Endothelial cell of umbilical vein (primary cell): ENCODE measurements around the gene NXPE1. TPM values are rescaled to one million over a fixed set of nuclear protein-coding genes. Genes with fewer than 3 reads are reported as not detected.

Source experiments
- BruUV-seq: library from RNA; stranded (reverse); fragments of 400-500 nt; replicated peaks from 2 replicates; lab custom pipeline; 2021; lab: Mats Ljungman, UMichigan
- CTCF ChIA-PET: fragments of 300-600, 350-600 bp; sonication (Branson Sonifier 250); formaldehyde crosslinking; loops from one replicate; lab custom pipeline; 2021; ENCODE audit warnings: antibody characterized with exemption, inconsistent platforms; lab: Charles Lee
- POLR2A ChIA-PET: fragments of 300-600, 350-600 bp; sonication (Branson Sonifier 250); formaldehyde crosslinking; loops from one replicate; lab custom pipeline; 2021; ENCODE audit warnings: antibody characterized with exemption, inconsistent platforms; lab: Charles Lee
- DNase-seq: peaks from one replicate; pipeline ENCODE4 v3.0.0-alpha.2; 2011; ENCODE audit warnings: low read depth, low spot score
- FAIRE-seq: peaks from 2 replicates; lab custom pipeline; 2011; peaks lifted over from hg19 to GRCh38; lab: Jason Lieb, UNC
- H2AFZ ChIP-seq: 2 replicates; pipeline ENCODE4 v1.6.0; 2012; ENCODE audit warnings: low read depth, low read length, control low read depth, inconsistent platforms
- H3K27ac ChIP-seq: 2 replicates; pipeline ENCODE4 v1.5.1; 2011; ENCODE audit warnings: low read depth, mild to moderate bottlenecking, control low read depth, low read length, moderate library complexity; ENCODE audit not compliant: insufficient read depth
- H3K27me3 ChIP-seq, 2 experiments: 2 replicates each; pipeline versions ENCODE4 v1.6.0 to v1.6.1; 2011; ENCODE audit warnings: low read length in 2 of 2, mixed read lengths in 1 of 2; ENCODE audit not compliant: control insufficient read depth in 2 of 2, insufficient read depth in 2 of 2
- H3K36me3 ChIP-seq, 2 experiments: 2 replicates in 1 of 2; 3 replicates in 1 of 2; pipeline ENCODE4 v1.5.1; 2011; ENCODE audit warnings: low read length in 2 of 2, mild to moderate bottlenecking in 1 of 2, moderate library complexity in 1 of 2; ENCODE audit not compliant: control insufficient read depth in 2 of 2, insufficient read depth in 2 of 2; ENCODE audit errors: extremely low read depth in 1 of 2
- H3K4me1 ChIP-seq: 3 replicates; pipeline ENCODE4 v1.5.1; 2011; ENCODE audit warnings: mild to moderate bottlenecking, low read length; ENCODE audit not compliant: control insufficient read depth, insufficient read depth; ENCODE audit errors: extremely low read depth
- H3K4me2 ChIP-seq: 2 replicates; pipeline ENCODE4 v1.6.1; 2011; ENCODE audit warnings: low read length, control low read depth, mixed read lengths; ENCODE audit not compliant: insufficient read depth
- H3K4me3 ChIP-seq, 3 experiments: fragments of 200-600 bp in 1 of 3; sonication (generic), shearing (Covaris generic) in 1 of 3; replicated peaks in 1 of 3; 2 replicates each; pipeline ENCODE4 v1.5.1; 2011 to 2016; ENCODE audit warnings: control low read depth in 3 of 3, low read length in 3 of 3, mild to moderate bottlenecking in 2 of 3, inconsistent platforms in 1 of 3, low read depth in 1 of 3, moderate library complexity in 1 of 3; ENCODE audit not compliant: insufficient read depth in 1 of 3
- H3K79me2 ChIP-seq: 2 replicates; pipeline ENCODE4 v1.6.0; 2012; ENCODE audit warnings: low read length, inconsistent platforms; ENCODE audit not compliant: control insufficient read depth, insufficient read depth
- H3K9ac ChIP-seq: replicated peaks from 2 replicates; pipeline ENCODE3; 2011; ENCODE audit warnings: low read length, control low read depth; ENCODE audit not compliant: insufficient read depth; ENCODE audit errors: extremely low read depth
- H3K9me1 ChIP-seq: replicated peaks from 3 replicates; pipeline ENCODE4 v1.6.0; 2011; ENCODE audit warnings: mild to moderate bottlenecking, low read length; ENCODE audit not compliant: control insufficient read depth, insufficient read depth; ENCODE audit errors: extremely low read depth
- H3K9me3 ChIP-seq: replicated peaks from 2 replicates; pipeline ENCODE4 v1.5.1; 2012; ENCODE audit warnings: low read length, inconsistent platforms; ENCODE audit not compliant: control insufficient read depth, insufficient read depth
- H4K20me1 ChIP-seq: replicated peaks from 2 replicates; pipeline ENCODE3; 2011; ENCODE audit warnings: mild to moderate bottlenecking, low read length; ENCODE audit not compliant: control insufficient read depth, insufficient read depth; ENCODE audit errors: extremely low read depth
- EZH2 ChIP-seq: IDR thresholded peaks from 2 replicates; pipeline ENCODE4 v1.6.1; 2012; ENCODE audit warnings: borderline replicate concordance, low read depth, mild to moderate bottlenecking, moderate library complexity, low read length, inconsistent platforms; ENCODE audit not compliant: severe bottlenecking
- FOS ChIP-seq: IDR thresholded peaks from 2 replicates; pipeline ENCODE4 v1.6.1; 2011; ENCODE audit warnings: mild to moderate bottlenecking, low read length, moderate library complexity, borderline replicate concordance; ENCODE audit not compliant: insufficient read depth
- GATA2 ChIP-seq: IDR thresholded peaks from 2 replicates; pipeline ENCODE4 v1.7.0; 2011; ENCODE audit warnings: low read depth, mild to moderate bottlenecking, moderate library complexity, mixed read lengths, low read length; ENCODE audit not compliant: insufficient read length, insufficient read depth
- JUN ChIP-seq: IDR thresholded peaks from 2 replicates; pipeline ENCODE4 v1.6.1; 2011; ENCODE audit warnings: borderline replicate concordance, low read depth; ENCODE audit not compliant: insufficient read length, insufficient read depth
- MAX ChIP-seq: IDR thresholded peaks from 2 replicates; pipeline ENCODE4 v1.6.1; 2011; ENCODE audit not compliant: insufficient read depth, insufficient read length
- MYC ChIP-seq: IDR thresholded peaks from one replicate; pipeline ENCODE4 v1.6.1; 2011; ENCODE audit warnings: mild to moderate bottlenecking, low read depth, low read length
- POLR2A ChIP-seq: IDR thresholded peaks from 2 replicates; pipeline ENCODE4 v1.6.1; 2012; ENCODE audit warnings: low read depth, mild to moderate bottlenecking, control low read depth, low read length
- POLR2AphosphoS5 ChIP-seq: IDR thresholded peaks from 2 replicates; pipeline ENCODE4 v1.6.1; 2012; ENCODE audit warnings: low read depth, mild to moderate bottlenecking, control low read depth, low read length, moderate library complexity; ENCODE audit not compliant: insufficient read depth
- dilution Hi-C: fragments of 300-500 bp; cut with MboI; formaldehyde crosslinking; loops from one replicate; pipeline ENCODE4 v1.15.0; 2019; ENCODE audit warnings: low sequenced_read_pairs; ENCODE audit not compliant: extremely low pct_ligation_motif_present
- intact Hi-C: fragments of 100-400 bp; cut with micrococcal nuclease; formaldehyde crosslinking; loops from one replicate; pipeline ENCODE4 v1.10.0; 2022
- polyA plus RNA-seq, 4 experiments: library from polyadenylated mRNA; depleted of rRNA in 3 of 4; stranded (reverse) in 3 of 4; unstranded in 1 of 4; fragments of >200 nt; gene quantifications; 2 replicates each; pipeline versions ENCODE4 v1.2.1 to v1.2.3, GENCODE V29; 2011 to 2012; ENCODE audit warnings: missing spikeins in 1 of 4
- total RNA-seq: library from RNA; stranded (reverse); gene quantifications from 2 replicates; pipeline ENCODE4 v1.2.3, GENCODE V29; 2021
- TF ChIP-seq, protein P1 (sequence below), 2 donors: IDR thresholded peaks; 1 replicate in 1 of 2; 2 replicates in 1 of 2; pipeline ENCODE4 v1.5.1; 2011; ENCODE audit warnings: low read length in 2 of 2, mild to moderate bottlenecking in 2 of 2, moderate library complexity in 2 of 2, control low read depth in 1 of 2, inconsistent platforms in 1 of 2, low read depth in 1 of 2; ENCODE audit not compliant: insufficient read depth in 1 of 2; ENCODE audit errors: extremely low read depth in 1 of 2

The NXPE1 gene
- total and polyA plus RNA-seq, 2 donors (not counting 3 experiments of a cell fraction or from before 2014, with no cell fraction given): not detected

DNA sequence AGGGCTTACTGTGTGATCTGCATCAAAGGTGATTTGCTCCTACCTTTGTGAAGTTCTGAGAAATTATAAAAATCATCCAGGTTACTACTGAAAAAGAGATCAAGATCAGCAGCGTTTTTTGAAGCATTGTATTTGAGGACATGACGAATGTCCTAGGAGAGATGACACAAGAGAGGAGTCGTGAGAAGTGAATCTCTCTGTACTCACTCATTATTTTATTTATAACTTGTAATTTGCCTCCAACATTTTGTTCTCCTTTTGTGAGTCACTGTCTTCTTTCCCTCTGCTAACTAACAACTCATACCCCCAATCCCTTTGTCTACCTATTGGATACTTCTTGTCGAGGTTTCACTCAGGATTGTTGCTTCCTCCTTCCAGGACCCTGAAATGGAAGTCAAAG lies 8.6 kb downstream of the NXPE1 start:
- CTCF ChIA-PET: no interaction called here
- Histone ChIP-seq H3K27me3 (no peaks in the 10 kb centered on the region), H3K9me3 (no peaks in the 10 kb centered on the region), H4K20me1 (no peaks in the 10 kb centered on the region), H3K27ac (no peak overlapping the region), H3K4me2 (no peak overlapping the region), H3K79me2 (no peaks in the 10 kb centered on the region), H3K9ac (no peak overlapping the region), H3K9me1 (no peaks in the 10 kb centered on the region), H3K36me3 (no peaks in the 10 kb centered on the region), H2AFZ (no peak overlapping the region), H3K4me1 (no peaks in the 10 kb centered on the region), H3K4me3 (no peak overlapping the region)
- POLR2A ChIA-PET: no interaction called here
- no peak for FAIRE-seq
- TF ChIP-seq MAX (no peak), GATA2 (no peak), EZH2 (no peak), POLR2A (no peak), FOS (no peak), MYC (no peak), JUN (no peak), POLR2AphosphoS5 (no peak)
- TF ChIP-seq, protein P1, sequence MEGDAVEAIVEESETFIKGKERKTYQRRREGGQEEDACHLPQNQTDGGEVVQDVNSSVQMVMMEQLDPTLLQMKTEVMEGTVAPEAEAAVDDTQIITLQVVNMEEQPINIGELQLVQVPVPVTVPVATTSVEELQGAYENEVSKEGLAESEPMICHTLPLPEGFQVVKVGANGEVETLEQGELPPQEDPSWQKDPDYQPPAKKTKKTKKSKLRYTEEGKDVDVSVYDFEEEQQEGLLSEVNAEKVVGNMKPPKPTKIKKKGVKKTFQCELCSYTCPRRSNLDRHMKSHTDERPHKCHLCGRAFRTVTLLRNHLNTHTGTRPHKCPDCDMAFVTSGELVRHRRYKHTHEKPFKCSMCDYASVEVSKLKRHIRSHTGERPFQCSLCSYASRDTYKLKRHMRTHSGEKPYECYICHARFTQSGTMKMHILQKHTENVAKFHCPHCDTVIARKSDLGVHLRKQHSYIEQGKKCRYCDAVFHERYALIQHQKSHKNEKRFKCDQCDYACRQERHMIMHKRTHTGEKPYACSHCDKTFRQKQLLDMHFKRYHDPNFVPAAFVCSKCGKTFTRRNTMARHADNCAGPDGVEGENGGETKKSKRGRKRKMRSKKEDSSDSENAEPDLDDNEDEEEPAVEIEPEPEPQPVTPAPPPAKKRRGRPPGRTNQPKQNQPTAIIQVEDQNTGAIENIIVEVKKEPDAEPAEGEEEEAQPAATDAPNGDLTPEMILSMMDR (IDR thresholded peaks at IDR 0.05; ENCODE audit: extremely low read depth in 1 of 2, insufficient read depth in 1 of 2, low read depth in 1 of 2, low read length in 2 of 2): no peak
- DNase-seq: no peak
- dilution Hi-C loops: no loop called here
- intact Hi-C loops: no loop called here
- no TSS peak for BruUV-seq
